Suprapubic skin (tissue), 4 donors: Measurements from ENCODE around the gene MAN1C1. TPM values are rescaled to one million over a fixed set of nuclear protein-coding genes. Genes with fewer than 3 reads are reported as not detected.

Experiments
- DNase-seq, 2 donors: peaks; one replicate each; pipeline ENCODE4 v3.0.0-alpha.2; 2019; ENCODE audit warnings: low spot score in 2 of 2
- H3K27ac ChIP-seq: fragments of 200-600 bp; sonication (generic); one replicate; pipeline ENCODE4 v1.5.1; 2019
- H3K27me3 ChIP-seq: fragments of 200-600 bp; sonication (generic); one replicate; pipeline ENCODE4 v1.5.1; 2019
- H3K36me3 ChIP-seq: fragments of 200-600 bp; sonication (generic); one replicate; pipeline ENCODE4 v1.5.1; 2019
- H3K4me1 ChIP-seq: fragments of 200-600 bp; sonication (generic); one replicate; pipeline ENCODE4 v1.5.1; 2019
- H3K4me3 ChIP-seq: fragments of 200-600 bp; sonication (generic); one replicate; pipeline ENCODE4 v1.5.1; 2019; ENCODE audit warnings: mild to moderate bottlenecking
- H3K9me3 ChIP-seq: fragments of 200-600 bp; sonication (generic); one replicate; pipeline ENCODE4 v1.5.1; 2019
- CTCF ChIP-seq, 2 donors: fragments of 200-600 bp in 1 of 2; fragments of 450-650 bp in 1 of 2; sonication (generic) in 1 of 2; IDR thresholded peaks; one replicate each; pipeline ENCODE4 v1.5.1; 2016 to 2019; ENCODE audit warnings: antibody characterized with exemption in 2 of 2, mild to moderate bottlenecking in 1 of 2, moderate library complexity in 1 of 2
- EP300 ChIP-seq: sonication (generic); formaldehyde crosslinking; IDR thresholded peaks from one replicate; pipeline ENCODE4 v1.6.1; 2017; ENCODE audit warnings: antibody characterized with exemption
- POLR2A ChIP-seq, 2 donors: fragments of 450-650 bp; IDR thresholded peaks; one replicate each; pipeline ENCODE4 v1.6.1; 2017; ENCODE audit warnings: antibody characterized with exemption in 2 of 2, mild to moderate bottlenecking in 2 of 2, moderate library complexity in 2 of 2
- POLR2AphosphoS5 ChIP-seq, 3 donors: sonication (generic); formaldehyde crosslinking; IDR thresholded peaks; one replicate each; pipeline ENCODE4 v1.6.1; 2017; ENCODE audit warnings: antibody characterized with exemption in 3 of 3
- WGBS: methylation state at CpG from one replicate; pipeline ENCODE4 v1.1.5; 2018; 5-methylcytosine and 5-hydroxymethylcytosine counted together
- total RNA-seq, 4 donors: library from RNA; depleted of rRNA; stranded (reverse); fragments of >200 nt; gene quantifications; one replicate each; pipeline ENCODE4 v1.1.0, GENCODE V29; 2016

Gene MAN1C1
- total RNA-seq, 4 donors from 2014 or later, result 7.3 to 15.2 (median 8.0) TPM

DNA sequence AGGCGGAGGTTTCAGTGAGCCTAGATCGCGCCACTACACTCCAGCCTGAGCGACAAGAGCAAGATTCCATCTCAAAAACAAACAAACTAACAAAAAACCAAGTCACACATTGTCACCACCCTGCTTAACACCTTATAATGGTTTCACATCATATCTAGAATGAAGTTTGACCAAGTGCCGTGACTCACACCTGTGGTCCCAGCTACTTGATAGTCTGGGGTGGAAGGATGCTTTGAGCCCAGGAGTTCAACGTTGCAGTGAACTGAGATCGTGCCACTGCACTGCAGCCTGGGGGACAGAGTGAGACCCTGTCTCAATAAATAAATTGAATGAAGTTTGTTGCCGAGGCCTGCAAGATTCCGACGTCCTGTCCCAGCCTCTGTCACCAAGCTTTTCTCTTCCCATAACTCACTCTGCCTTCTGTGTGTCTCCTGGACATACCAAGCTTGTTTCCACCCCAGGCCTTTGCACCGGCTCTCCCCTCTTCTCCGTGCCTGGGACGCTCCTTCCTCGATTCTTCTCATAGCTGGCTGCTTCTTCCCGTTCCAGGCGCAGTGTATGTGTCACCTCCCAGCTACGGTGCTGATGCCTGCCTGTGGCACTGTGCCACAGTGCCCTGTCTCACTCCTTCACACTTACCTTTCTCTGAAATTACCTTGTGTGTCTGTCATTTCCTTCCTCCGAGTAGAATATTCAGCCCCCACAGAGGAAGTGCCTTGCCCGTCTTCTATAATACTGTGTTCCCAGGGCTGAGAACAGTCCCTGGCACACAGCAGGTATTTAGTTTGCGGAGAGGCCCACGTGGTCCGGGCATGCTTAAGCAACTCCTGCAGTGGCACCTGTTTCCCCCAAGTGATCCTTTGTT lies 179.6 kb downstream of the MAN1C1 start:
- no peaks in the 10 kb centered on the region for H3K36me3 ChIP-seq
- H3K27me3 ChIP-seq, result no peaks in the 10 kb centered on the region
- H3K9me3 ChIP-seq, result no peaks in the 10 kb centered on the region
- DNase-seq, result no peak
- H3K27ac ChIP-seq, result no peak overlapping the region
- no peak overlapping the region for H3K4me3 ChIP-seq
- TF ChIP-seq EP300 (no peak), POLR2AphosphoS5 (IDR thresholded peaks at IDR 0.05) (no peak), POLR2A (IDR thresholded peaks at IDR 0.05) (no peak), CTCF (IDR thresholded peaks at IDR 0.05) (no peak)
- 57% methylated on average over 22 of the region's 22 CpGs for WGBS
- H3K4me1 ChIP-seq, result peaks cover 26% of the 10 kb centered on the region

DNA sequence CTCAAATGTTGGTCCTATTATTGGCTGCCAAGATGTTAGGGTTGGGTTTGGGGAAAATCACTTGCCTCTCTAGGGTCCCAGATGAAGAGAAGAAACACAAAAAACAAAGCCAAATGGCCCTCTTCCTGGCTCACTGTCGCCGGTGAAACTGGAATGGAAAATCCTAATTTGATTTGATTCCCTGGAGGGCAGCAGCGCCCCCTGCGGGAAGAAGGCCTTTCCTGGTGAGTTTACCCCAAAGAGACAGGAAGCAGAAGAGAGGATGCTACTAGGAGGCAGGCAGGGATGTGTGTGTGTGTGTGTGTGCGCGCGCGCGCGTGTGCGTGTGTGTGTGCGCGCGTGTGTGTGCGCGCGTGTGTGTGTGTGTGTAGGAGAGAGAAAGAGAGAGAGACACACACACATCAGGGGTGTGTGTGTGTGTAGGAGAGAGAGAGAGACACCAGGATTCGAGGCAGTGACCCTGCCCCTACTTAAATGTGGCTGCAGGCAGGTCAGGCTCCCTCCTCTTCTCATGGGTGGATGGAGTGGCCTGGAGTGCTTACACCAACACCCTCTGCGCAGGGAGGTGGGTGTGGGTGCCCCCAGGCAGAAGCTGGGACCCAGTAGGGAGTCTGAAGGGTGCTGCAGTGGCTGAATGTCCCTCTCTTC lies 180.3 kb downstream of the MAN1C1 start:
- peaks cover 33% of the 10 kb centered on the region for H3K4me1 ChIP-seq
- WGBS, result 7% methylated on average over 19 of the region's 19 CpGs
- no peaks in the 10 kb centered on the region for H3K27me3 ChIP-seq
- no peak overlapping the region for H3K27ac ChIP-seq
- no peak for TF ChIP-seq POLR2A (IDR thresholded peaks at IDR 0.05)
- TF ChIP-seq POLR2AphosphoS5 (IDR thresholded peaks at IDR 0.05), result peak in 1 of 3 donors; percentile 14
- TF ChIP-seq EP300, result no peak
- TF ChIP-seq CTCF (IDR thresholded peaks at IDR 0.05), result peak; percentile 74 to 77
- peaks cover 2% of the 10 kb centered on the region for H3K36me3 ChIP-seq
- H3K9me3 ChIP-seq, result no peaks in the 10 kb centered on the region
- H3K4me3 ChIP-seq, result no peak overlapping the region
- peak in 1 of 2 donors; percentile 90 for DNase-seq

GRCh38 chr1:25797939-25798338 lies 181.3 kb downstream of the MAN1C1 start:
- peaks cover 43% of the 10 kb centered on the region for H3K4me1 ChIP-seq
- no peaks in the 10 kb centered on the region for H3K9me3 ChIP-seq
- no peak overlapping the region for H3K27ac ChIP-seq
- no peak for DNase-seq
- peaks cover 3% of the 10 kb centered on the region for H3K36me3 ChIP-seq
- 87% methylated on average over 6 of the region's 8 CpGs for WGBS
- TF ChIP-seq POLR2AphosphoS5 (IDR thresholded peaks at IDR 0.05), result no peak
- no peak for TF ChIP-seq EP300
- TF ChIP-seq CTCF (IDR thresholded peaks at IDR 0.05), result peak in 1 of 2 donors; percentile 55
- H3K4me3 ChIP-seq, result no peak overlapping the region
- H3K27me3 ChIP-seq, result no peaks in the 10 kb centered on the region

- H3K27ac ChIP-seq, result no peak overlapping the region
- peaks cover 48% of the 10 kb centered on the region for H3K4me1 ChIP-seq
- no peak for DNase-seq
- H3K36me3 ChIP-seq, result peaks cover 3% of the 10 kb centered on the region
- no peaks in the 10 kb centered on the region for H3K9me3 ChIP-seq
- TF ChIP-seq POLR2AphosphoS5 (IDR thresholded peaks at IDR 0.05), result no peak
- TF ChIP-seq EP300, result no peak
- TF ChIP-seq POLR2A (IDR thresholded peaks at IDR 0.05), result no peak
- no peak for TF ChIP-seq CTCF (IDR thresholded peaks at IDR 0.05)
- H3K4me3 ChIP-seq, result no peak overlapping the region
- H3K27me3 ChIP-seq, result no peaks in the 10 kb centered on the region
- 83% methylated on average over 8 of the region's 8 CpGs for WGBS
Observed at GRCh38 chr1:25798666-25799351, 182.2 kb downstream of the MAN1C1 start.
